Urothelium cell line (cell line): ENCODE results near the gene NPVF.

Experiments
- DNase-seq: peaks from one replicate; pipeline ENCODE4 v3.0.0; 2011; ENCODE audit warnings: low spot score, mixed read lengths
- FAIRE-seq: peaks from 2 replicates; lab custom pipeline; 2011; peaks lifted over from hg19 to GRCh38; lab: Jason Lieb, UNC

Gene NPVF

GRCh38 chr7:25228386-25228785 lies at the start of gene NPVF:
Gene NPVF (minus strand): TSS chr7:25228486. CDS start chr7:25228439, 47 bp downstream.
- no peak for DNase-seq
- FAIRE-seq: no peak

DNA sequence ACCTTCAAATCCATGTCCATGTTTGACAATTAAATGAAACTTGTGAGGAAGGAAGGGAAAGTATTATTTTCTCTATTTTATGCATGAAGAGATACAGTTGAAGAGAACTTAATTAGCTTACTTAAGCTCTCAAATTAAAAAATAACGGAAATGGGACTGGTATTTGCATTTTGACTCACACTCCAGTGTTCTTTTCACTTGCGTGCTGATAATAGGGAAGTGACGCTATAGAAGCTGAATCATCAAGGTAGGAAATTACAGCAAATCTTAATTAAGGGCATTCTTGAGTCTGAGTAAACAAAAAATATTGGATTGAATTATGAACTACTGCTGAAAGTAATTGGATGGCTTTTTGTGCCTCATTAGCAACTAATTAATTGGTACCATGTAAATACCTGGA lies 44.0 kb upstream of the NPVF start:
- FAIRE-seq (no peak), DNase-seq (no peak)

GRCh38 chr7:25263337-25263736 lies 35.1 kb upstream of the NPVF start:
- peak; percentile 16 for DNase-seq
- FAIRE-seq: peak; percentile 30

DNA sequence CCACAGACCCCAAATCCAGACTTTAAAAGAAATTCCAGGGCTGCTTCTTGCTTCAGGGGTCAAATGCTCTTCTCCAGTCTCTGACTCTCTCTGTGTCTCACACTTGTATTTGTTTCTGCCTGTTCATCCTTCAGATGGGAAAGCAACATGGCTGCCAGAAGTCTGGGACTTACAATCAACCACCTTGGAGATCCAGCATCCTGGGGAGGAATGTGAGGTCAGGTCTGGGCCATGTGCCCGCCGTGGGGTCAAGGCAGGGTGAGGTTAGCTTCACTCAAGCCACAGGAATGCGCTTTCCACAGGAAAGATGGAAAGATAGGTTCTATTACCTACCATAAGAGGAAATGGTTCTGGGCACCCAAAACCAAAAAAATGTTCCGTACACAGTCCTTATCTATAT lies 34.3 kb upstream of the NPVF start:
- FAIRE-seq: peak; percentile 84
- peak; percentile 81 for DNase-seq

- FAIRE-seq (no peak), DNase-seq (no peak)
Measured at GRCh38 chr7:25261545-25262140, 33.4 kb upstream of the NPVF start.

DNA sequence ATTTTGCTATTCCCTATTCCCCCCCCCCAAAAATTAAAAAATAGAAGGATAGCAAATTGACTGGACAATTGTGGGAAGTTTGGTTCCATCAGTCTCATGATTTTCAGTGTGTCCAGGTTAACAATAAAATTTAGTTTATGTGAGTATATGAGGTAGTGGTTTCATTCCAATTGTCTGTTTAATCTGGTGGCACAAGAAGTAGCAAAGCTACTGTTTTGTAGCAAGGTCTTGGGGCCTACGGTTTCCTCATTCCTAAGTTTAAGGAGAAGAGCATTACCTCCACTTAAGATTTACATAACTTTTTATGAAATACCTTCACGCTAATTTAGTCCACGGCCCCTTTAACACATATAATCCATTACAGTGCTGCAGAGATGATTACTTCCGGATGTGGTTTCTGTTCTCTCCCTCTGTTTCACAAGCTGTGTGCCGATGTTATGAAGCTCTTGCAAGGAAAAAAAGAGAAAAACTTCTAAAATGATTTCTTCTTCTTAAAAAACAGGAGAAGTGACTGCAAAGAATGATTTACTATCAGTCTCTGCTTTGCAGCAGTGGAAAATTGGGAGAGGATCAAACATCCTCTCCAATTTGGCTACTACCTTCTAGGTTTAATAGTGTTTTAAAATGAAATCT lies 32.7 kb upstream of the NPVF start:
- no peak for FAIRE-seq
- DNase-seq: peak; percentile 21

DNA sequence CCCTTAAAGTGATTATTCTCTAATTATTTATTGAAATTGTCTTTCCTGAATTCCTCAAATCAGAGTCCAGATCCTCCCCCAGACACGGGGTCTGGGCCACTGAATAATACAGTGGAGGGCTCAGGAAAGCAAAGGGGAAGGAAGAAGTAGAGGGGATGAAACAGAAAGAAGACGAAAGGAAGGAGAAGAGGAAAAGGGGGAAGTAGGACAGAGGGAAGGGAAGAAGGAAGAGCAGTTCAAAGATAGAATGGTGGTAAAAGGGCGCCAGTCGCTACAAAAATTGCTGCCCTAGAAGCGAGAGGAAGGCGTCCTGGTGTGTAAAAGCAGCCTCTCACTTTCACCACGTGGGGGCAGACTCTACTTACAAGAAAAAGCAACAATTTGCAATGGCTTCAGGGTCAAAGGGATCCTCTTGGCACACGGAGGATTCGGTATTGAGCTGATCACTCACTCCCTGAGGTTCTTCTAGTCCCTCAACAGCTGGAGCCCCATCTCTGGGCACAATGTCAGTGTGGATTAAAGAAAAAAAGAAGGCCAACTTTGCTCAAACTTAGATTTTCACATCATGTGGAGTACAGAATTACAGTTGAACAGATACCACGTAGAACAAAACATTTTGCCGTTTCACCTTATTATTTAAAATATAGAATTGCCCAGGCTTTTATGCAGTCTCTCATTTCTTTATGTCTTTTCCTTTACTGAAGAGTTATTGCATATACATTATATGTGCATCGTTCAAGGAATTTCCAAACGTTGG lies 31.4 kb upstream of the NPVF start:
- DNase-seq (peak; percentile 73), FAIRE-seq (no peak)

DNA sequence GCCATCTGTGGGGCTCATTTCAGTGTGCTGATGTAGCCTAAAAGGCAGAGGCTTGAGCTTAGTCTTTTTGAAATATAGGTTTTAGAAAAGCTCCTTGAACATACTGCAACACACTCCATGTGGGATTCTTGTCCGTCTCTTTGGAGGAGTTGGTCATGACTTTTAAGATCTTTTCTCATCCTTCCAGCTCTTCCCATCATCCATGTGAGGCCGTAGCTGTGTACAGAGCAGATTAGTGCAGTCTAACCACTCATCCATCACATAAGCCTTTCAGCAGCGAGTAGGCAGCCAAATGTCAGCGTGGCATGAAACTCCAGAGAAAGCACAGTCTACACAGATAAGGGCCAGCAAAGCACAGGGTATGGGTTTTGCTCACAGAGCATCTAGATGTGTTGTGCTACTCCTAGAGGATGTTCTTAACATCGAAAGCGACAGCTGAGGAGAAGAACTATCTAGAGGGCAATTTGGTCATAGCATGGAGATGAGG lies 28.1 kb upstream of the NPVF start:
- FAIRE-seq: no peak
- DNase-seq: no peak

GRCh38 chr7:25255611-25256332 lies 27.5 kb upstream of the NPVF start:
- no peak for FAIRE-seq
- no peak for DNase-seq

DNA sequence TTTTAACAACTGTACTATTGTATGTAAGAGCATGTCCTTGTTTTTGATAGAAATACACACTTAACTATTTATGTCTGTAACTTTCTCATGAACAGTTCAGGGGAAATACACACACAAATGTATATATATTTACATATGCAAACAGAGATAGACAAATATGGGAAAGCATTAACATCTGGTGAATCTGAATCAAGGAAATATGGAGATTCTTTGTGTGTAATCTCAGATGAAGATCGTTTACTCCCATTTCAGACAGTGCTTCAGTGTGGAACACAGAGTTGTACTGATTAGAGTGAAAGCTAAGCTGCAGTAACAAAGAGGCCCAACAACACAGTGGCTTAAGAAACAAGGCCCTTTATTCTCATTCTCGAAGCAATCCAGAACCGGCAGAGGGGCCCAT lies 26.3 kb upstream of the NPVF start:
- DNase-seq: no peak
- FAIRE-seq: no peak

DNA sequence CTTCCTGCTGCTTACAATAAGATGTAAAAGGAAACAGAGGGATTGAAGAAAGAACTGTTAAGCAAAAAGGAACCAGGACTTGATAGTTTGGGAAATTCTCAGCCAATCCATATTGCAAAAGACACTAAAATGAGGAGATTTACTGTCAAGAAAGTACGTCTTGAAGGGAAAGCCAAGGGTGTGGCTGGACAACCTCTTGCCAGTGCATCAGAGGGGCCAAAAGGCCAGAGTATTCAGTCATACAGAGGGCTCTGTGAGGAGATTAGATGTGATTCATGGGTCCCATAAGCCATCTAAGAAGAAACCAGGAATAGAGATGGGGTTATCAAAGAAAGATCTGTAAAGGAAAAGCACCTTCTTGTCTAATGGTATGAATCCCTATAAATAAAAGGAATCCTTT lies 25.4 kb upstream of the NPVF start:
- no peak for FAIRE-seq

DNA sequence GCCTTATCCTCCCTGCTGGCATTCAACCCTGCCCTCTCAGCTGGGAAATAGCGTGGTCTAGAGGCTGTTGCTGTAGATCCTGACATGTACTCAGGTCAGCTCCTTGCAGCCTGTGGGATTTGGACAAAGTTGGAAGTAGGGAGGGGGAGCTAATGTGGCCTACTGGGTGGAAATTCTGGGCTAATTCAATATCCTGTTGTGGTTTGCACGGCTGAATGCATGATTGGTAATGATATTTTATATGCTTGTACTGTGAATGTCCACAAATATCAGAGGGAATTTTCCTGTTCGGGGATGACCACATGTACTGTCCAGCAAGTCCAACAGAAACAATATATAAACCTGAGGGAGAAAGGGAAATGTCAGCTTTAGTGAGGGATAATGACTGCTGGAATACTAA lies 22.1 kb upstream of the NPVF start:
- no peak for DNase-seq
- no peak for FAIRE-seq

More for the DNA sequence above, 25.4 kb upstream of the NPVF start:
- DNase-seq: no peak

DNA sequence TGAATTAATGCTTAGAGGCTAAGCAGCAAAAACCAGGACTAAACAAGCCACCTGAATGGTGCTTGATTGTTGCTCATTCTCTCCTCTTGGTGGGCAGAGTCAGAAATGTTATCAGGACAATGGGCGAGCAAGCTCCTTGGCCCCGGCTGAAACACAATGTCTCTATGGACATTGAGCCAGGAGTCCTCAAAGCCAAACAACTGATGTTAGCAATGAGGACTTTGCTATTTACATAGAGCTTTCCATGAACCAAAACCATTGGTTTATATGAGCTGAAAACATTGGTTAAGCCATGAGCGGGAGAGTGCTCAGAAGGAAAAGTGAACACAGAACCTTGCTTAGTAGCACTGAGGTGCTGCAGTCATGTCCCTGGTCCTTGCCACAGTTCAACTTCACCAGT lies 21.5 kb upstream of the NPVF start:
- FAIRE-seq: no peak
- no peak for DNase-seq

DNA sequence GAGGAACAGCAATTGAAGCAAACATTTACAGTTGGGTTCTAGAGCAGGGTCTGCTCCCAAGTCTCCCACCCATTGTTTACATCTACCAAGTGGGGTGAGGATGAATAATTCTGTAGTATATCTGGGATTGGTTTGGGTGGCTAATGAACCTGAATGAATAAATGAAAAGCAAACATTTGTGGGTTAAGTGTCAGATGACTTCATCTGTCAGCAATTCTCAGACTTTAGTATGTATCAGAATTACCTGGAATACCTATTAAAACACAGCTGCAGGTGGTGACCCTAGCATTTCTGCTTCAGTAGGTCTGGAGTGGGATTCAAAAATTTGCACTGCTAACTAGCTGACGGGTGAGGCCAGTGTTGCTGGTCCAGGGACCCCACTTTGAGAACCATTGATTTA lies 18.0 kb upstream of the NPVF start:
- DNase-seq (no peak), FAIRE-seq (peak; percentile 17)

- DNase-seq: no peak
- no peak for FAIRE-seq
Measured at GRCh38 chr7:25244254-25245033, 16.2 kb upstream of the NPVF start.

DNA sequence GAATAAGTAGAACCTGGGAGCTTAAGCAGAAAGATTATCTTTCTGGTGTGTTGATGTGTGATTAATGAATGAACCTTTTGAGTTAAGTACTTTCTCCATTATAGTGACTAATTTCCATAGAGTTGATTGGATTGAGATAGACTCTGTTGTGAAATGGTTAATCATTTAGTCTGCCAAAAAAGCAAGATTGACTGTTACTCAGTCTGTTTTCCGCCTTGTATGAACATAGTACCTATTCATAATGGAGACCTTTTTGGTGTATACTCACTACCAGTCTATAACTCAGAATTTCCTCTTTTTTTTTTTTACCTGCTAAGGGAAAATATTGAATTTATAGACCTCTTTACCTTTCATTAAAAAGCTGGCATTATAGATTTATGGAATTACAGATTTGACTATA lies 14.4 kb upstream of the NPVF start:
- no peak for FAIRE-seq
- DNase-seq: no peak

DNA sequence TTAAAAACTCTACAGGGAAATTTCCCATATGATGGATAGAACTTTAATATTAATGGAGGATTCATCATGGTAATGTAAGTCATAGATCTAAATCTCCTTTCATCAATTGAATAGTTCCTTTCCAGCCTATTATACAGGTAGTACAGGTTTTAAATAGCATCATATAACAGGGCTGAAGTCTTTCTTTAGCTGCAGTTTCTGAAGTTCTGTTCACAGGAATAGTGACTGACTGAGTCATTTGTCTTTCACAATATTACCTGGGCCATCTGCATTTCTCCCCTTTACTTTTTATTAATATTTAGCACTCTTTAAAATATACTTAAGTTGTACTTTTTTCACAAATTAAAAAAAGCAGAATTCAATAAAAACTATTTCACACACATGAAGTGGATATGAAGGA lies 12.6 kb upstream of the NPVF start:
- DNase-seq (no peak), FAIRE-seq (no peak)

- DNase-seq: no peak
- FAIRE-seq: no peak
Measured at GRCh38 chr7:25240340-25240739, 12.1 kb upstream of the NPVF start.

GRCh38 chr7:25239888-25240287 lies 11.6 kb upstream of the NPVF start:
- no peak for DNase-seq
- no peak for FAIRE-seq

- no peak for FAIRE-seq
Measured at GRCh38 chr7:25238066-25238725, 9.9 kb upstream of the NPVF start.

More at GRCh38 chr7:25238066-25238725, 9.9 kb upstream of the NPVF start:
- no peak for DNase-seq
